Panc1 (cell line): ENCODE results near the gene CYP27A1. TPM values are rescaled to one million over a fixed set of nuclear protein-coding genes. Genes with fewer than 3 reads are reported as not detected.

ENCODE experiments used
- ATAC-seq: fragments of 200-7000 bp; cut with Tn5 transposase; 2 replicates; pipeline ENCODE4 v1.9.1; 2020; ENCODE audit warnings: mild to moderate bottlenecking, moderate library complexity
- Bru-seq: library from RNA; stranded (reverse); fragments of 400-500 nt; gene quantifications from one replicate; lab custom pipeline; 2021; lab: Mats Ljungman, UMichigan
- BruChase-seq, 2 experiments: library from RNA; stranded (reverse); fragments of 400-500 nt; gene quantifications; one replicate each; lab custom pipeline; 2021; lab: Mats Ljungman, UMichigan
- BruUV-seq: library from RNA; stranded (reverse); fragments of 400-500 nt; replicated peaks from 2 replicates; lab custom pipeline; 2021; lab: Mats Ljungman, UMichigan
- CTCF ChIA-PET: fragments of 300-600 bp; sonication (Branson Sonifier 250); formaldehyde crosslinking; loops from one replicate; lab custom pipeline; 2022; ENCODE audit warnings: antibody characterized with exemption; lab: Charles Lee
- POLR2A ChIA-PET: fragments of 300-600 bp; sonication (Branson Sonifier 250); formaldehyde crosslinking; loops from one replicate; lab custom pipeline; 2022; ENCODE audit warnings: antibody characterized with exemption; lab: Charles Lee
- DNase-seq: peaks from one replicate; pipeline ENCODE4 v3.0.0-alpha.2; 2010; ENCODE audit warnings: low read depth, low spot score
- H3K27ac ChIP-seq: 2 replicates; pipeline ENCODE4 v1.5.1; 2011; ENCODE audit warnings: mild to moderate bottlenecking, low read length, inconsistent platforms
- H3K27me3 ChIP-seq: fragments of 200-500 bp; sonication (Bioruptor generic); 2 replicates; pipeline ENCODE4 v1.6.0; 2014; ENCODE audit warnings: low read length, inconsistent platforms; ENCODE audit not compliant: control insufficient read depth, insufficient read depth
- H3K36me3 ChIP-seq: fragments of 200-500 bp; sonication (Bioruptor generic); 2 replicates; pipeline ENCODE4 v1.5.1; 2014; ENCODE audit warnings: inconsistent platforms, mild to moderate bottlenecking, low read length, moderate library complexity; ENCODE audit not compliant: control insufficient read depth, insufficient read depth
- H3K4me1 ChIP-seq: 2 replicates; pipeline ENCODE4 v1.5.1; 2011; ENCODE audit warnings: inconsistent platforms, mild to moderate bottlenecking, low read length, moderate library complexity; ENCODE audit not compliant: control insufficient read depth, insufficient read depth
- H3K4me3 ChIP-seq, 2 experiments: 2 replicates each; pipeline ENCODE4 v1.5.1; 2011 to 2012; ENCODE audit warnings: low read depth in 2 of 2, low read length in 2 of 2, mild to moderate bottlenecking in 2 of 2, inconsistent platforms in 1 of 2, moderate library complexity in 1 of 2
- H3K9me3 ChIP-seq: fragments of 200-500 bp; sonication (Bioruptor generic); 2 replicates; pipeline ENCODE4 v1.5.1; 2014; ENCODE audit warnings: low read depth, mild to moderate bottlenecking, inconsistent platforms, low read length, moderate library complexity; ENCODE audit not compliant: control insufficient read depth, insufficient read depth
- POLR2AphosphoS5 ChIP-seq: IDR thresholded peaks from 2 replicates; pipeline ENCODE4 v1.6.1; 2012; ENCODE audit warnings: mild to moderate bottlenecking, low read depth, low read length, moderate library complexity
- SIN3A ChIP-seq: IDR thresholded peaks from 2 replicates; pipeline ENCODE4 v1.6.1; 2012; ENCODE audit warnings: low read depth, mild to moderate bottlenecking, low read length, moderate library complexity, borderline replicate concordance; ENCODE audit not compliant: insufficient read depth
- TCF7L2 ChIP-seq: IDR thresholded peaks from 2 replicates; pipeline ENCODE4 v1.6.1; 2011; ENCODE audit warnings: mild to moderate bottlenecking, low read depth, low read length, inconsistent platforms
- in situ Hi-C: cut with HindIII; loops from 2 replicates; pipeline ENCODE4 v1.10.0; 2016; ENCODE audit warnings: low sequenced_read_pairs, low pct_unique_long_range_greater_than_20kb
- intact Hi-C: fragments of 100-400 bp; cut with micrococcal nuclease; formaldehyde crosslinking; loops from one replicate; pipeline ENCODE4 v1.10.0; 2022; ENCODE audit not compliant: unreplicated experiment
- long read RNA-seq: library from polyadenylated mRNA; unstranded; transcript quantifications from one replicate; pipeline ENCODE4 v2.0.0, GENCODE V29; 2021; ENCODE audit not compliant: unreplicated experiment
- polyA plus RNA-seq: library from polyadenylated mRNA; unstranded; fragments of >200 nt; gene quantifications from one replicate; pipeline ENCODE4 v1.2.1, GENCODE V29; 2012; ENCODE audit warnings: missing spikeins; ENCODE audit not compliant: insufficient read length
- total RNA-seq: library from RNA; stranded (reverse); gene quantifications from one replicate; pipeline ENCODE4 v1.2.1, GENCODE V29; 2021; ENCODE audit not compliant: unreplicated experiment
- TF ChIP-seq, protein P1 (sequence below), 2 experiments: IDR thresholded peaks; 2 replicates each; pipeline ENCODE4 v1.6.1; 2011 to 2012; ENCODE audit warnings: low read depth in 2 of 2, control low read depth in 1 of 2, low read length in 1 of 2, mild to moderate bottlenecking in 1 of 2, moderate library complexity in 1 of 2; ENCODE audit not compliant: insufficient read depth in 1 of 2
- TF ChIP-seq, protein P2 (sequence below): fragments of 450-650 bp; IDR thresholded peaks from 2 replicates; pipeline ENCODE4 v1.5.1; 2017; ENCODE audit warnings: mild to moderate bottlenecking

Gene CYP27A1
- total RNA-seq (7.7 TPM), Bru-seq, nascent RNA (percentile 47 among the genes with signal in this experiment), BruChase-seq, experiment 1, labeled RNA remaining after a 2-hour chase (percentile 57 among the genes with signal in this experiment), BruChase-seq, experiment 2, labeled RNA remaining after a 6-hour chase (percentile 59 among the genes with signal in this experiment)
- polyA plus RNA-seq, result 8.6 TPM
- long read RNA-seq, transcript CYP27A1-201 (9 exons, 2,286 nt), result major isoform, 17 of 25 reads
- long read RNA-seq, partial matches to known transcripts, result 7 of 25 reads
- long read RNA-seq, other reads (novel, unspliced or antisense), result 1 of 25 reads

DNA sequence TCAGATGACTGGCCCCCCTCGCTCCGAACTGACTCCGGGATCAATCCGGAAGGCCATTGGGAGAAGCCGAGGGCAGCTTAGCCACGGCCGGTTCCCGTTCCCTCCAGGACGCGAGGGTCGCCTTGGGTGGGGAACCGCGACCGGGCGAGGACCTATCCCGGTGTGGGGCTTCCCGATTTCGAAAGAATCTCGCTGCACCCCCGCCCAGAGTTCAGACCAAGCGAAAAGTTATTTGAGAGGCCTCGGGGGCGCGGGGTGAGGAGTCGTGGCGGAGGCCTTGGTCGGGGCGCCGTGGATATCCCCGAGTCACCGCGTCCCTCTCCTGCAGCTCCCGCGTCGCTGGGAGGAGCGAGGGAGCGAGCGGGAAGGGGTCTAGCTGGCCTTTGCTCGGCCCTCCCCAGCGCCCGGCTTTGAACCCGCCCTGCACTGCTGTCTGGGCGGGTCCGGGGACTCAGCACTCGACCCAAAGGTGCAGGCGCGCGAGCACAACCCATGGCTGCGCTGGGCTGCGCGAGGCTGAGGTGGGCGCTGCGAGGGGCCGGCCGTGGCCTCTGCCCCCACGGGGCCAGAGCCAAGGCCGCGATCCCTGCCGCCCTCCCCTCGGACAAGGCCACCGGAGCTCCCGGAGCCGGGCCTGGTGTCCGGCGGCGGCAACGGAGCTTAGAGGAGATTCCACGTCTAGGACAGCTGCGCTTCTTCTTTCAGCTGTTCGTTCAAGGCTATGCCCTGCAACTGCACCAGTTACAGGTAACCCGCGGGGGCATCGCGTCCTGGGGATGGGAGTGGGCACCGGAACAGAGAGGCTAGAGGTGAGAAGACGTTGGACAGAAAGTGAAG, at the start of gene CYP27A1:
Gene CYP27A1 (plus strand): TSS at position 457 of the 837 bp plus-strand sequence. CDS start 36 bp downstream, at position 493.
- intact Hi-C loops, result no loop called here
- Histone ChIP-seq H3K27ac (peak within 1 kb of the TSS; percentile 55), H3K36me3 (no peaks in the 10 kb centered on the region), H3K4me3 (peak within 1 kb of the TSS; percentile 43 to 52), H3K27me3 (no peaks in the 10 kb centered on the region), H3K9me3 (0 out of 2 replicates have a peak, but pooled peaks cover 3% of the 10 kb centered on the region), H3K4me1 (peaks cover 6% of the 10 kb centered on the region)
- in situ Hi-C loops, result no loop called here
- POLR2A ChIA-PET, result interaction anchor here (0.6 kb wide), 1 partner anchor 21 kb away, joined by 3 read pairs; no protein-coding TSS in a partner anchor
- ATAC-seq, result peak; percentile 90
- no peak for DNase-seq
- TF ChIP-seq POLR2AphosphoS5 (no peak), TCF7L2 (no peak), SIN3A (no peak)
- TF ChIP-seq, protein P1, sequence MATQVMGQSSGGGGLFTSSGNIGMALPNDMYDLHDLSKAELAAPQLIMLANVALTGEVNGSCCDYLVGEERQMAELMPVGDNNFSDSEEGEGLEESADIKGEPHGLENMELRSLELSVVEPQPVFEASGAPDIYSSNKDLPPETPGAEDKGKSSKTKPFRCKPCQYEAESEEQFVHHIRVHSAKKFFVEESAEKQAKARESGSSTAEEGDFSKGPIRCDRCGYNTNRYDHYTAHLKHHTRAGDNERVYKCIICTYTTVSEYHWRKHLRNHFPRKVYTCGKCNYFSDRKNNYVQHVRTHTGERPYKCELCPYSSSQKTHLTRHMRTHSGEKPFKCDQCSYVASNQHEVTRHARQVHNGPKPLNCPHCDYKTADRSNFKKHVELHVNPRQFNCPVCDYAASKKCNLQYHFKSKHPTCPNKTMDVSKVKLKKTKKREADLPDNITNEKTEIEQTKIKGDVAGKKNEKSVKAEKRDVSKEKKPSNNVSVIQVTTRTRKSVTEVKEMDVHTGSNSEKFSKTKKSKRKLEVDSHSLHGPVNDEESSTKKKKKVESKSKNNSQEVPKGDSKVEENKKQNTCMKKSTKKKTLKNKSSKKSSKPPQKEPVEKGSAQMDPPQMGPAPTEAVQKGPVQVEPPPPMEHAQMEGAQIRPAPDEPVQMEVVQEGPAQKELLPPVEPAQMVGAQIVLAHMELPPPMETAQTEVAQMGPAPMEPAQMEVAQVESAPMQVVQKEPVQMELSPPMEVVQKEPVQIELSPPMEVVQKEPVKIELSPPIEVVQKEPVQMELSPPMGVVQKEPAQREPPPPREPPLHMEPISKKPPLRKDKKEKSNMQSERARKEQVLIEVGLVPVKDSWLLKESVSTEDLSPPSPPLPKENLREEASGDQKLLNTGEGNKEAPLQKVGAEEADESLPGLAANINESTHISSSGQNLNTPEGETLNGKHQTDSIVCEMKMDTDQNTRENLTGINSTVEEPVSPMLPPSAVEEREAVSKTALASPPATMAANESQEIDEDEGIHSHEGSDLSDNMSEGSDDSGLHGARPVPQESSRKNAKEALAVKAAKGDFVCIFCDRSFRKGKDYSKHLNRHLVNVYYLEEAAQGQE (IDR thresholded peaks at IDR 0.05; ENCODE audit: insufficient read depth in 1 of 2, low read depth in 2 of 2, low read length in 1 of 2), result no peak
- TF ChIP-seq, protein P2, sequence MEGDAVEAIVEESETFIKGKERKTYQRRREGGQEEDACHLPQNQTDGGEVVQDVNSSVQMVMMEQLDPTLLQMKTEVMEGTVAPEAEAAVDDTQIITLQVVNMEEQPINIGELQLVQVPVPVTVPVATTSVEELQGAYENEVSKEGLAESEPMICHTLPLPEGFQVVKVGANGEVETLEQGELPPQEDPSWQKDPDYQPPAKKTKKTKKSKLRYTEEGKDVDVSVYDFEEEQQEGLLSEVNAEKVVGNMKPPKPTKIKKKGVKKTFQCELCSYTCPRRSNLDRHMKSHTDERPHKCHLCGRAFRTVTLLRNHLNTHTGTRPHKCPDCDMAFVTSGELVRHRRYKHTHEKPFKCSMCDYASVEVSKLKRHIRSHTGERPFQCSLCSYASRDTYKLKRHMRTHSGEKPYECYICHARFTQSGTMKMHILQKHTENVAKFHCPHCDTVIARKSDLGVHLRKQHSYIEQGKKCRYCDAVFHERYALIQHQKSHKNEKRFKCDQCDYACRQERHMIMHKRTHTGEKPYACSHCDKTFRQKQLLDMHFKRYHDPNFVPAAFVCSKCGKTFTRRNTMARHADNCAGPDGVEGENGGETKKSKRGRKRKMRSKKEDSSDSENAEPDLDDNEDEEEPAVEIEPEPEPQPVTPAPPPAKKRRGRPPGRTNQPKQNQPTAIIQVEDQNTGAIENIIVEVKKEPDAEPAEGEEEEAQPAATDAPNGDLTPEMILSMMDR, result no peak
- BruUV-seq, result no TSS peak
- CTCF ChIA-PET, result interaction anchor here (0.6 to 1.3 kb wide), 2 partner anchors 66 to 78 kb away, joined by 5 read pairs; partner anchors contain the start of gene WNT6

DNA sequence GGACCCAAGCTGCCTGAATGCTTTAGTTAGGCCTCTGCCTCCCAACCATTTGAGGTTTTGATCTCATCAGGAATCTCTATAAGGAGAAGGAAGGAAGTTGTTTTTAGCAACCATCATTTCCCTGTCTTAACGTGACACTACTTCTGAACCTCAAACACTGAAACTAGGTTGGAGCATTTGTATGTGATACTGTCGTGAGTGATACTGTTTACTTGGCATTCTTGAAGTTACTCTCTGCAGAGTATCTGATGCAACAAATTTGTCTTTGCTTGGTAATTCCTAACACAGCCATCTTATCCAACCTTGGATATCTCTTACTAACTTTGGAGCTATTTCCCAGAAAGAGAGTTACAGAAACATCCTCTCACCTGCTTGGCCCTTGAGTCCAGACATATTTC, 49.2 kb upstream of the CYP27A1 start:
- Histone ChIP-seq H3K27me3 (no peaks in the 10 kb centered on the region), H3K9me3 (no peaks in the 10 kb centered on the region), H3K4me3 (no peak overlapping the region), H3K27ac (peak overlapping the region; percentile 67), H3K4me1 (peaks cover 19% of the 10 kb centered on the region), H3K36me3 (no peaks in the 10 kb centered on the region)
- no peak for ATAC-seq
- ChIA-PET POLR2A (no interaction called here), CTCF (no interaction called here)
- intact Hi-C loops, result no loop called here
- in situ Hi-C loops, result no loop called here
- DNase-seq, result no peak
- no peak for TF ChIP-seq SIN3A
- TF ChIP-seq, protein P2, result no peak
- TF ChIP-seq, protein P1 (IDR thresholded peaks at IDR 0.05; ENCODE audit: insufficient read depth in 1 of 2, low read depth in 2 of 2, low read length in 1 of 2), result no peak
- no TSS peak for BruUV-seq
